ENCODE data around the gene FHIT.

GRCh38 chr3:60289341-60290121, 961.7 kb downstream of the FHIT start:
- TF ChIP-seq CTCF (IDR thresholded peaks at IDR 0.05) (no peak), POLR2A (IDR thresholded peaks at IDR 0.05) (no peak)
